ENCODE measurements around the gene ESRRG.
A peak's percentile ranks its signal among the peaks of the same experiment; 100 is the strongest.

Gene ESRRG

DNA sequence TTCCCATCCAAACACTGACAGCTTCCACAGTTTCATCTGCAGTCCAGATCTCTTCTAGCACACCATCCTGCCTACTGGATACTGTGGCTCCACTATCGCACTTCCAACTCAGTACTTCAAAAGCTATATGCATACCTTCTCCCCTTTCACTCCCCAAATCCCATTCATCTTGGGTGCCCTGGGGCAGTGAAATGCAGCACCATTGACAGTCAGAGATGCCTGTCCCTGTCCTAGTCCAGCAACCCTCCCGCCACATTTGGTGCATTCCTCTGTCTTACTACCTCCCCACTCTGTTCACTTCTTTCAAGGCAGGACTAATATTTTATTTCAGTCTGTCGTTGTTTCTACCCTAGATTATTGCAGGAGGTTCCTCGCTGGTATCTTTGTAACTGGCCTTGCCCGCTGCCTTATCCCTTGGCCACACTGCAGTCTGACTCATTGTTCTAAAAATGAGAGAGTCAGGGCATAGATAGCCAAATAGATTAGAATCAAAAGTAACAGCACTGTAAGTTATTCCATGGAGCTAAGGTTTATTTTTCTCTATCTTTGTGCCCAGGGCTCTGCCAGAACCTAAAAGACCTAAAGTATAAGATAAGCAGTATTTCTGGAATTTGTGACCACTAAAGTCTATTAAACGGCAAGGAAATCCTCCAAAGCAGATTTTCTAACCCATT is 96.7 kb downstream of the ESRRG start:
- no peak for DNase-seq

- DNase-seq = no peak
Observed at GRCh38 chr1:216621536-216621935, 101.7 kb downstream of the ESRRG start.

DNA sequence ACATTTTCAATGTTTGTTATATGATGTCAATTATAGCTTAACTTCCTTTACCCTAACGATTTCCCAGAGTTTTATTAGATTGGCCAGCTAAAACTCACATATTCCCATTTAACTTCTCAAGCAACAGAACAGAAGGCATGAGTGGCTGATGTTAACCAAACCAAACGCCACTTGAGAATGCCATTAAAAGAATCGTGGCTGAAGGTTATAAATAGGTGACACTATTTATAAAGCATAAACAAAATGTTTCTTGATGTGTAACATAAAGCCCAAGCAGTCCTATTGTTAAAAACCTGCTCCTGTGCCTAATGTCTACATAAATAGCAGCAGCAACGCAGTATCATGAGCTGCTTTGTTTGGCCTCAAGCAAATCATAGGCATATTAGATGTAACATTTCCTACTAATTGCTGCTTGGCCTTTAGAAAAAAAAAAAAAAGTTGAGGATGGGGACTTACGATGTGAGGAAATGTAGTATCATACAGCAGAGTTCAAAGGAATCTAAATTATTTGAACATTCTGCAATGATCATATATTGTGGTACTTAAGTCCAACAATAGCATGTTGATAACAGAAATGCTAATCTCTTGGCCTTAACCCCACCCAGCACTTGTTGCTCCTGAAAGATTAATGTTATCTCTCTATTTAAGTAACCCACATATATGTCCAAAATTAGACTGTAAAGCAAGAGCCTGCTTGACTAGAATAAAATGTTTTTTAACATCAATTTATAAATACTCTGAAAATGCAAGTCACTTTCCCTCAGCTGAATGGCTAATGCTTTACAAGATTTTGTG is 106.0 kb downstream of the ESRRG start:
- DNase-seq = no peak

- peak; percentile 15 to 23 for DNase-seq
Observed at GRCh38 chr1:216616425-216616824, 106.8 kb downstream of the ESRRG start.

DNA sequence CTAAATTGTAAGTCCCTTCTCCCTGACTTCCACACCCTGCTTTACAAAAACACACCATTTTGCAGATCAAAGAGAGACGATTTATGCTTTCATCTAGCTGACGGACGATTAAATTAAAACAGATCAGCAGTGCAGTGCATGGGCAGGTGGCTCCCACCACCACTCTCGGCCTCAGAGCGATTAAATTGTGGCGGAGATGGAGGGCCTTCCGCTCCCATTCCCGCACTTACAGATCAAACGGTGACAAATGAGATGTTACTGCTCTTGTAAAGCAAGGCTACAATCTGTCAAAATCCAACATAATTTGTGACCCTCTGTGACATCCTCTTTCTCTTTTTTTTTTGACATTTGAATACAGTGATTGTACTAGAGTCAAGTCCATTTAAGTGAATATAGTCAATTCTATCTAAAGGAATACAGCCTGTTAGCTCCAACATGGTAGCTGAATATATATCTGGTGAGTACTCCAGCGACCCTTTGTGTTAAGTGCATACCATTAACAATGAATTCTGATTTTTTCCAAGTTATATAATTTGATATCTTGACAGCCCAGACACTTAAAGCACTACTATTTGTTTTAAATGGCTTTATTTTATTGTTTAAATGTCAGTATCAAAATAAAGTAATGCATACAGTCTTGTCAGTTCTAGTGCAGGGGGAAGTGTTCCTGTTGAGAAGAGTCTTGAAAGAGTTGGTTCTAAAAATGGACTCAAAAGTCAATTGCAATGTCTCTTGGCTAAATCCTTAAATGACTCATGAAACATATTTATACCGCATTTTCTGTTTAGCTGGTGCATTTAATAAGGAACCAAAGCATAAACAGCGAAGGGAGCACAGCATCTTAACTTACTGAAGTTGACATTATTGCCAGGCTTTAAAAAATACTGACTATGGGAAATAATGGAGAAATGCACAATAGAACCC is 109.0 kb downstream of the ESRRG start:
- DNase-seq = no peak

GRCh38 chr1:216612291-216612690 is 110.9 kb downstream of the ESRRG start:
- no peak for DNase-seq

- no peak for DNase-seq
Observed at GRCh38 chr1:216607067-216607697, 116.0 kb downstream of the ESRRG start.

- no peak for DNase-seq
Observed at GRCh38 chr1:216606047-216606637, 117.1 kb downstream of the ESRRG start.

- DNase-seq = no peak
Observed at GRCh38 chr1:216604771-216605170, 118.5 kb downstream of the ESRRG start.

- peak; percentile 18 to 32 for DNase-seq
Observed at GRCh38 chr1:216600730-216601609, 122.3 kb downstream of the ESRRG start.

- DNase-seq = no peak
Observed at GRCh38 chr1:216599851-216600250, 123.4 kb downstream of the ESRRG start.

- DNase-seq = no peak
Observed at GRCh38 chr1:216598448-216598847, 124.8 kb downstream of the ESRRG start.

- DNase-seq = no peak
Observed at GRCh38 chr1:216596281-216596862, 126.9 kb downstream of the ESRRG start.

DNA sequence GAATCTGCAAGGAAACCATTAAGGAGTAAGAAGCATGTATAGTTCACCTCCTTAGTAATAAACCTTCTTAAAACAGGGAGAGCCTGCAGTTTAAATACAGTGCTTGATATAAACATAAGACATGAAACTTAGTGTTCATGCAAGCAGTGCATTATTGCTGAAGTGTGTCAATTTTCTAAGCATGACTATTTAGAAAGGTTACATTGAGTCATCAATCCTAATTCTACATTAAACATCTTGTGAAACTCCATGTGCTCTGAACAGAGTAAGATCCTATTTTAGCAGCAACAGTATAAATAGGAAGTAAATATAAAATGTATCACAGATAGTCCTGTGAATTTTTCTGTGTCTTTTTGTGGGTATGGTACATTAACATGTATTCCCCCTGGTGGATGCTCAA is 135.5 kb downstream of the ESRRG start:
- DNase-seq = no peak

DNA sequence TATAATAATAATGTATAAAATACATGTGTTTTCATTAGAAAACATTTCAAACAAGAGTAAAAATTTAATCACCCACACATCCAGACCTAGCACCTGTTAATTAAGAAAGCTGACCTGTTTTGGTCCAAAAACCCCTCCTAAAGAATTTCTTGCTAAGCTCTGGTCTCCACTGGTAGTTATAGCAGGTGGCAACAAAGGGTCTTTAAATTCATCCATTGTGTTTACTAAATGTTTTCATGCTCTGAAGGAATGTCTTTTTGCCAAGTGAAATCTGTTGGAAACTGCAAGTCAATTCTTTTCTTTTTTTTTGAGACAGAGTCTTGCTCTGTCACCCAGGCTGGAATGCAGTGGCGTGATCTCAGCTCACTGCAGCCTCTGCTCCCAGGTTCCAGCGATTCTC is 141.1 kb downstream of the ESRRG start:
- no peak for DNase-seq

- DNase-seq = no peak
Observed at GRCh38 chr1:216580538-216581057, 142.6 kb downstream of the ESRRG start.

- no peak for DNase-seq
Observed at GRCh38 chr1:216576234-216576937, 146.8 kb downstream of the ESRRG start.

GRCh38 chr1:216566641-216567205 is 156.5 kb downstream of the ESRRG start:
- peak in 1 of 2 experiments; percentile 1 for DNase-seq

GRCh38 chr1:216563087-216563486 is 160.1 kb downstream of the ESRRG start:
- no peak for DNase-seq

DNA sequence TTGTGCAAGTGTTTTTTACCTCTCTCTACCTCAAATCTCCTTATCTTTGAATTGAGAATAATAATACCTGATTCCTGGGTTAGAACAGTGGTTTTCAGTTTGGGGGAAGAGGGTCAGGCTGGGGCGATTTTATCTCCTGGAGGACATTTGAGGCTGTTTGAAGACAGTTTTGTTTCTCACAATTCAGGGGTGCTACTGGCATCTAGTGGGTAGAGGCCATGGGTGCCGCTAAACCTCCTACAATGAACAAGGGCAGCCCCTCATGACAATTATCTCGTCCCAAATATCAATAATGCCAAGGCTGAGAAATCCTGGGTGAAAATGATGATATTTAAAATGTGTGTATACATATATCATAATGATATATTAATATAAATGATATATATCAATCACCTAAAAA is 160.8 kb downstream of the ESRRG start:
- DNase-seq = no peak
